Neuronal stem cell (in vitro differentiated cells): ENCODE measurements around the gene RNFT2.
A peak's percentile ranks its signal among the peaks of the same experiment; 100 is the strongest.

Experiments
- DNase-seq: peaks from one replicate; pipeline ENCODE4 v3.0.0-alpha.2; 2013; ENCODE audit warnings: low spot score
- H2AFZ ChIP-seq: one replicate; pipeline ENCODE4 v1.6.1; 2013; ENCODE audit warnings: mild to moderate bottlenecking, low read length, inconsistent platforms
- H2AK5ac ChIP-seq: 2 replicates; pipeline ENCODE4 v1.6.1; 2013; ENCODE audit warnings: low read depth, mild to moderate bottlenecking, inconsistent platforms, low read length, moderate library complexity, mixed read lengths
- H2BK120ac ChIP-seq: 2 replicates; pipeline ENCODE4 v1.6.1; 2013; ENCODE audit warnings: low read depth, mild to moderate bottlenecking, inconsistent platforms, low read length, moderate library complexity, mixed read lengths
- H2BK12ac ChIP-seq: one replicate; pipeline ENCODE4 v1.6.1; 2013; ENCODE audit warnings: low read length, inconsistent platforms
- H2BK15ac ChIP-seq: 2 replicates; pipeline ENCODE4 v1.6.1; 2013; ENCODE audit warnings: mild to moderate bottlenecking, low read length, inconsistent platforms, mixed read lengths
- H2BK5ac ChIP-seq: one replicate; pipeline ENCODE4 v1.6.1; 2013; ENCODE audit warnings: inconsistent platforms, mild to moderate bottlenecking, low read length, moderate library complexity
- H3K14ac ChIP-seq: one replicate; pipeline ENCODE4 v1.6.1; 2013; ENCODE audit warnings: low read length, inconsistent platforms
- H3K18ac ChIP-seq: 2 replicates; pipeline ENCODE4 v1.6.1; 2013; ENCODE audit warnings: low read length, inconsistent platforms
- H3K23ac ChIP-seq: 2 replicates; pipeline ENCODE4 v1.6.1; 2013; ENCODE audit warnings: low read depth, mild to moderate bottlenecking, mixed read lengths, low read length, inconsistent platforms; ENCODE audit not compliant: poor library complexity
- H3K27ac ChIP-seq: replicated peaks from 3 replicates; pipeline ENCODE4 v1.5.1; 2013; ENCODE audit warnings: low read length, inconsistent platforms
- H3K27me3 ChIP-seq, 3 experiments: 2 replicates each; pipeline ENCODE4 v1.6.1; 2013; ENCODE audit warnings: low read length in 3 of 3, mild to moderate bottlenecking in 2 of 3, inconsistent platforms in 1 of 3, low read depth in 1 of 3, mixed read lengths in 1 of 3, moderate library complexity in 1 of 3; ENCODE audit not compliant: control insufficient read depth in 3 of 3, insufficient read depth in 3 of 3
- H3K36me3 ChIP-seq, 2 donors: replicated peaks in 1 of 2; 2 replicates each; pipeline ENCODE4 v1.6.1; 2013; ENCODE audit warnings: low read length in 2 of 2; ENCODE audit not compliant: control insufficient read depth in 2 of 2, insufficient read depth in 2 of 2
- H3K4ac ChIP-seq: 2 replicates; pipeline ENCODE4 v1.6.1; 2013; ENCODE audit warnings: inconsistent platforms, mild to moderate bottlenecking, low read length, moderate library complexity
- H3K4me1 ChIP-seq, 2 donors: 1 replicate in 1 of 2; 2 replicates in 1 of 2; pipeline ENCODE4 v1.6.1; 2013; ENCODE audit warnings: low read length in 2 of 2, low read depth in 1 of 2; ENCODE audit not compliant: control insufficient read depth in 2 of 2, insufficient read depth in 1 of 2
- H3K4me2 ChIP-seq: one replicate; pipeline ENCODE4 v1.6.1; 2013; ENCODE audit warnings: mild to moderate bottlenecking, low read length, inconsistent platforms; ENCODE audit not compliant: insufficient read depth, poor library complexity, severe bottlenecking
- H3K4me3 ChIP-seq, 2 donors: 2 replicates each; pipeline ENCODE4 v1.5.1; 2013; ENCODE audit warnings: low read length in 2 of 2, mild to moderate bottlenecking in 2 of 2, inconsistent platforms in 1 of 2, moderate library complexity in 1 of 2
- H3K79me1 ChIP-seq: one replicate; pipeline ENCODE4 v1.6.1; 2013; ENCODE audit warnings: low read depth, mild to moderate bottlenecking, inconsistent platforms, low read length, moderate library complexity
- H3K9ac ChIP-seq: one replicate; pipeline ENCODE4 v1.6.1; 2013; ENCODE audit warnings: mild to moderate bottlenecking, low read depth, low read length, inconsistent platforms; ENCODE audit not compliant: poor library complexity
- H3K9me3 ChIP-seq, 2 donors: replicated peaks in 1 of 2; 2 replicates each; pipeline versions ENCODE3 to v1.6.1; 2013; ENCODE audit warnings: low read length in 2 of 2, mild to moderate bottlenecking in 2 of 2, inconsistent platforms in 1 of 2, low read depth in 1 of 2, mixed read lengths in 1 of 2, moderate library complexity in 1 of 2; ENCODE audit not compliant: control insufficient read depth in 2 of 2, insufficient read depth in 1 of 2
- H4K8ac ChIP-seq: one replicate; pipeline ENCODE4 v1.6.1; 2013; ENCODE audit warnings: low read depth, mild to moderate bottlenecking, inconsistent platforms, low read length, moderate library complexity
- H4K91ac ChIP-seq: one replicate; pipeline ENCODE4 v1.6.1; 2013; ENCODE audit warnings: low read length, low read depth, mild to moderate bottlenecking, inconsistent platforms; ENCODE audit not compliant: poor library complexity
- WGBS, 2 donors: extraction: QIAGEN DNeasy Blood & Tissue Kit; methylation state at CpG; one replicate each; pipeline ENCODE4 v1.1.7; 2013; ENCODE audit warnings: missing lambda C conversion rate in 2 of 2, mixed read lengths in 1 of 2; ENCODE audit not compliant: insufficient read length in 2 of 2, insufficient replicate concordance in 1 of 2; ENCODE audit errors: extremely low coverage in 2 of 2; 5-methylcytosine and 5-hydroxymethylcytosine counted together

RNFT2 gene

GRCh38 chr12:116703214-116703795 is 34.8 kb upstream of the RNFT2 start:
- H3K4ac ChIP-seq, result no peak overlapping the region
- H3K4me1 ChIP-seq, result no peaks in the 10 kb centered on the region
- H3K18ac ChIP-seq, result no peak overlapping the region
- no peak overlapping the region for H3K14ac ChIP-seq
- H4K8ac ChIP-seq, result no peak overlapping the region
- H3K9me3 ChIP-seq, result no peaks in the 10 kb centered on the region
- no peak overlapping the region for H3K9ac ChIP-seq
- H3K27me3 ChIP-seq, result peaks cover 0 to 15% (median 0%) of the 10 kb centered on the region in 3 experiments
- no peak overlapping the region for H2BK120ac ChIP-seq
- no peak overlapping the region for H2AFZ ChIP-seq
- no peak overlapping the region for H2BK5ac ChIP-seq
- no peaks in the 10 kb centered on the region for H3K79me1 ChIP-seq
- WGBS, 2 donors, result no CpG with 5 or more reads among the region's 12 CpGs
- H4K91ac ChIP-seq, result no peak overlapping the region
- no peak overlapping the region for H2BK15ac ChIP-seq
- no peak overlapping the region for H2AK5ac ChIP-seq
- no peak overlapping the region for H3K23ac ChIP-seq
- no peak overlapping the region for H2BK12ac ChIP-seq
- H3K4me3 ChIP-seq, result no peak overlapping the region
- no peak overlapping the region for H3K27ac ChIP-seq
- H3K36me3 ChIP-seq, result no peaks in the 10 kb centered on the region
- H3K4me2 ChIP-seq, result no peak overlapping the region
- peak; percentile 67 for DNase-seq

GRCh38 chr12:116707751-116708150 is 30.4 kb upstream of the RNFT2 start:
- Histone ChIP-seq H3K4me1 (peaks cover 13 to 17% of the 10 kb centered on the region in 2 donors), H2BK12ac (no peak overlapping the region), H2BK120ac (no peak overlapping the region), H3K4me3 (no peak overlapping the region), H3K14ac (no peak overlapping the region), H3K18ac (no peak overlapping the region), H2BK5ac (no peak overlapping the region), H3K27ac (no peak overlapping the region), H3K23ac (no peak overlapping the region), H3K27me3 (peaks cover 0 to 6% (median 0%) of the 10 kb centered on the region in 3 experiments), H2AK5ac (no peak overlapping the region), H2BK15ac (no peak overlapping the region), H4K8ac (no peak overlapping the region), H3K9ac (no peak overlapping the region), H3K36me3 (no peaks in the 10 kb centered on the region), H3K4me2 (no peak overlapping the region), H2AFZ (no peak overlapping the region), H3K9me3 (no peaks in the 10 kb centered on the region), H3K79me1 (no peaks in the 10 kb centered on the region), H3K4ac (no peak overlapping the region), H4K91ac (no peak overlapping the region)
- no CpG with 5 or more reads among the region's 9 CpGs for WGBS, 2 donors
- DNase-seq, result no peak

GRCh38 chr12:116708826-116709756 is 29.0 kb upstream of the RNFT2 start:
- H3K4me3 ChIP-seq, result no peak overlapping the region
- H3K36me3 ChIP-seq, result no peaks in the 10 kb centered on the region
- H3K14ac ChIP-seq, result no peak overlapping the region
- no peaks in the 10 kb centered on the region for H3K9me3 ChIP-seq
- H3K23ac ChIP-seq, result no peak overlapping the region
- no peak overlapping the region for H2BK120ac ChIP-seq
- H3K9ac ChIP-seq, result no peak overlapping the region
- H2BK5ac ChIP-seq, result no peak overlapping the region
- H3K18ac ChIP-seq, result peak overlapping the region; percentile 38
- no peak overlapping the region for H3K4ac ChIP-seq
- peaks cover 13 to 22% of the 10 kb centered on the region in 2 donors for H3K4me1 ChIP-seq
- DNase-seq, result peak; percentile 42
- H3K27ac ChIP-seq, result no peak overlapping the region
- H2AFZ ChIP-seq, result peak overlapping the region; percentile 83
- no CpG with 5 or more reads among the region's 26 CpGs for WGBS, 2 donors
- no peak overlapping the region for H3K4me2 ChIP-seq
- H2AK5ac ChIP-seq, result no peak overlapping the region
- no peak overlapping the region for H2BK12ac ChIP-seq
- peaks cover 0 to 6% (median 0%) of the 10 kb centered on the region in 3 experiments for H3K27me3 ChIP-seq
- H3K79me1 ChIP-seq, result no peaks in the 10 kb centered on the region
- no peak overlapping the region for H2BK15ac ChIP-seq
- H4K8ac ChIP-seq, result no peak overlapping the region
- H4K91ac ChIP-seq, result no peak overlapping the region

DNA sequence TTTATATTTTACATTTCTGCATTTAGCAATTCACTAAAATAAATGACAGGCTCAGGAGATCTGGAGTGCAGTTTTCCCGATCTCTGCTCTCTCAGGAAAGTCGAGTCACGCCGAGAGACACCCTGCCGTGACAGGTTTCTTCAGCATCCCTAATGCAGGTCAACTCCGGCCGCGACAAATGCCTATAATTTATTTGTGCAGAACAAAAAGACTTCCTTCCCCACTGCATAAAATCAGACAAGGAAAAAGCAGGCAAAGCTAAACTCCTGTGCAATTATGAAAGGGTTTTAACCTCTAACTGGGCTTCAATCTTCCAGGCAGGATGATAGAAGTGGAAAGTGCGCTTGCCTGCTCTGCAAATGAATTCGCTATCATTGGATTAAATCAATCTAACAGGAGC is 28.3 kb upstream of the RNFT2 start:
- H3K4me2 ChIP-seq, result no peak overlapping the region
- no peak overlapping the region for H3K18ac ChIP-seq
- H3K36me3 ChIP-seq, result peaks cover 0 to 3% of the 10 kb centered on the region in 2 donors
- no peak overlapping the region for H3K14ac ChIP-seq
- no peak overlapping the region for H3K9ac ChIP-seq
- H3K9me3 ChIP-seq, result no peaks in the 10 kb centered on the region
- H4K8ac ChIP-seq, result no peak overlapping the region
- no peaks in the 10 kb centered on the region for H3K79me1 ChIP-seq
- H3K27ac ChIP-seq, result no peak overlapping the region
- H2AK5ac ChIP-seq, result no peak overlapping the region
- H3K23ac ChIP-seq, result no peak overlapping the region
- H3K4me1 ChIP-seq, result peaks cover 13 to 22% of the 10 kb centered on the region in 2 donors
- no CpG with 5 or more reads among the region's 10 CpGs for WGBS, 2 donors
- no peak overlapping the region for H3K4me3 ChIP-seq
- no peak overlapping the region for H2BK15ac ChIP-seq
- no peak overlapping the region for H2BK120ac ChIP-seq
- no peak overlapping the region for H4K91ac ChIP-seq
- no peak overlapping the region for H3K4ac ChIP-seq
- H3K27me3 ChIP-seq, result peaks cover 0 to 6% (median 0%) of the 10 kb centered on the region in 3 experiments
- no peak overlapping the region for H2BK5ac ChIP-seq
- DNase-seq, result no peak
- H2BK12ac ChIP-seq, result no peak overlapping the region
- no peak overlapping the region for H2AFZ ChIP-seq
